Measurements from ENCODE around the gene SLC4A5.
A peak's percentile ranks its signal among the peaks of the same experiment; 100 is the strongest.

The SLC4A5 gene

DNA sequence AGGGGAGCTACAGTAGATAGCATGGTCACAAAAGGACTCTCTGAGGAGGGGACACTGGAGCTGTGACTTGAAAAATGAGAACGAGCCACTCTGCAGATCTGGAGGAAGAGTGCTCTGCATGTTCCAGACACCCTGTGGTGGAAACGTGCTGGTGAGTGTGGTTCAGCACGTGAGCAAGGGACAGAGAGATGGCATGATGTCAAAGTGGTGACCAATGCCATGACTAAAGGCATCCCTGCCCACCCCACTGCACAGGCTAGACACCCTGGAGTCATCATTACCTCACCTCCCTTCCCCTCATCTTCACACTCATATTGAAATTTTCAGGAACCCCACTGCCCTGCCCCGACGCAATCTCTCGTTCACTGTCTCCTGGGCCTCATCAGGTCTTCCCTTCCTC, 56.5 kb downstream of the SLC4A5 start:
- in situ Hi-C loops (cut with MboI; ENCODE audit: low pct_unique_long_range_greater_than_20kb, low sequenced_read_pairs), result no loop called here
- DNase-seq, result no peak

DNA sequence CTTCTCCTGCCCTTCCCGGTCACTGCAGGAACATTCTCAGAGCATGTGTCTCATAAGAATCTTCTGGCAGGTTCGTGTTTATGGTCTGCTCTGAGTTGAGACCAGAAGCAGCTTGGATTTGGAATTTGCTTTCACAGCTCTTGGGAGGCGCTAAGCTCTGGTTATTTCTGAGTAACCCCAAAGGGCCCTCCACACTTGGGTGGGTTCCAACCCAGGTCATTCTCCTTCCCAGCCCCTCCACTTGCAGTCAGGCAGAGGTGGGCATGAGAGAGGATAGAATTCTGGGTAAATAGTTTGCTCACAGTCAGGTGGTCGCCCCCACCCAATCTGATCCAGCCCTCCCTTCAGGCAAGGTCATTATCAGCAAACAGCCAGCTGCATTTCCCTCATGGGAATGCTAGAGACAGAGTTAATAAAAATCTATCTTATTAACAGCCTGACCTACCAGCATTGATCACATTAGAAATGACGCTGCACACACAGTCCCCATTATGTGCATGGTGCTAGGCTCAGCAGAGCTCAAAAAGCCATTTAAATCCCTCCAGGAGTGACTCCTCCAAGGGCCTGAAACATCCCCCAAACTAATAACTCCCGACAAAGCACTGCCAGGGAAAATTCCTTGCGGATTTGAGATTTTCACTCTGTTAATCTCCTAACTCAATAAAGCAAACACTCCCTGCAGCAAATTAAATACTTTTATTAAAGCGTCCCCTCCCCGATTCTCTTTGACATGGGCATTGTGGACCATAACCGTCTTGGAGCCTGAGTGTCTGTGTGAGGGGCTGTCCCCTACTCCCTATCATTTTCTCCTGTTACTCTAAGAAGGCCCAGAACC, 61.9 kb downstream of the SLC4A5 start:
- DNase-seq, result no peak
- in situ Hi-C loops (cut with MboI; ENCODE audit: low pct_unique_long_range_greater_than_20kb, low sequenced_read_pairs), result no loop called here

DNA sequence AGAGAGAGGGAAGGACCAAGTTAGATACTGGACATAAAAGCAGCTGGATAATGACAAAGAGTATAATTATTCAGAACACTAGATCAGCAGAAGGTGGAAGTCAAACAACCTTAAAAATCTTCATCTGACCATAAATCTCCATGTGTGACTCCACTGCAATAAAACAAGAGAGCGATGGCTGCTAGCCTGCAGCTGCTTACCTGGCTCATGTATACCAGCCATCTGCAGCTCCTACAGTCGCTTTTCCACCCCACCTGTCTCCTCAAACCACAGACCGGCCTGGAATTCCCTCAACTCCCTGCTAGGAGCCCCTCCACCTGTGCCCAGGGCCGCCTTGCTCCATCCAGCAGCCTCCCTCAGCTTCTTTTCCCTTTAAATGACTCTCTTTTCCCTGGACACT, 64.5 kb downstream of the SLC4A5 start:
- DNase-seq, result no peak
- in situ Hi-C loops (cut with MboI; ENCODE audit: low pct_unique_long_range_greater_than_20kb, low sequenced_read_pairs), result no loop called here

DNA sequence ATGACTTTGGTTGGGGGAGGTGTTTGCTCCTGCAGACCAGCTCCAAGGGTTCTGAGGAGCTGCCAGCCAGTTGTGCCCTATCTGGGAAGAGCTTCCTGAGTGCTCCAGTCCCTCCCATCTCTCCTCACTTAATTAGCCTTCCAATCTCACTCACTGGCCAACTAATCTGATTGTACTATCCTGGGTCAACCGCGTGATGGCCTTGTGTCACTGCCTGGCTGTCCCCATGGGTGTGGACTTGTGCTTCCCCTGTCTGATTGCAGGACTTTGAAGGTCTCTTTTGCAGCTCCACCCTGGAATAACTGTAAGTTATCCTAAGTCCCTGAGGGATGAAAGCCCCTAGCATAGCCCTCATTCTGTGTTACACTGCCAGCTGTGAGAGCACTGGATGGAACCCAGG, 65.0 kb downstream of the SLC4A5 start:
- no peak for DNase-seq
- in situ Hi-C loops (cut with MboI; ENCODE audit: low pct_unique_long_range_greater_than_20kb, low sequenced_read_pairs), result no loop called here

DNA sequence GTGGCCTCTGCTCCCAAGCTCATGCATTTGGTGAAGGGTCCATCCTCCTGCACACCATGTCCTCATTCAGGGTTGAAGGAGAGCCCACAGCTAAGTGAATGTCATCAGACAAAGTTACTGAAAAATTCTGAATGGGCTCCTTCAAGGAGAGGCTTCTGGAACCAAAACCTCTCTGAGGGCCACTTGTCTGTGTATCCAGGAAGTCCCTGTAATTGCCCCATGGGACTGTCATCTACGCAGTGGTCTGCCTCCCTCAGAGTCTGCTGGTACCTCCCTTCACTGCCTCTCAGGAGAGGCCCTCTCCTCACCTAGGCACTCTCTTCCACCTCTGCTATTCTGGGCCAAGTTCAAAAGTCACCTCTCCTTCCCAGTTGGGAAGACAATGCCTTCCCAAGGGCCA, 68.0 kb downstream of the SLC4A5 start:
- in situ Hi-C loops (cut with MboI; ENCODE audit: low pct_unique_long_range_greater_than_20kb, low sequenced_read_pairs), result no loop called here
- DNase-seq, result no peak

DNA sequence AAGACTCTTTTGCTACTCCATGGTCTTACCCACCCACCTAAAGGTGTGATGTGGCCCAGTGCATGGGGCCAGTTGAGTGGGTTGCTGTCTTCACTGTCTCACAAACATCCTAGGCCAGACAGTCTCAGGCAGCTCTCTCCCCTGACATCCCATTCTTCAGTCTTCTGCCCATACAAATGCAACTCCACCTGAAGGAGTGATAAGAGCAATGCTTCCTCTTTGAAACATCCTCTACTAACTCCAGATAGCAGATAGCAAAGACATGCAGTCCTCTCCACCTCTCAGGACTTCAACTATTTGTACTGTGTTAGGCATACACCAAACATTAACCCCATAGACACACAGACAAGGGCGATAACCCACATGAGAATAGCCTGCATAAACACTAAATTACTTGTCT, 73.5 kb downstream of the SLC4A5 start:
- no peak for DNase-seq
- in situ Hi-C loops (cut with MboI; ENCODE audit: low pct_unique_long_range_greater_than_20kb, low sequenced_read_pairs), result no loop called here

DNA sequence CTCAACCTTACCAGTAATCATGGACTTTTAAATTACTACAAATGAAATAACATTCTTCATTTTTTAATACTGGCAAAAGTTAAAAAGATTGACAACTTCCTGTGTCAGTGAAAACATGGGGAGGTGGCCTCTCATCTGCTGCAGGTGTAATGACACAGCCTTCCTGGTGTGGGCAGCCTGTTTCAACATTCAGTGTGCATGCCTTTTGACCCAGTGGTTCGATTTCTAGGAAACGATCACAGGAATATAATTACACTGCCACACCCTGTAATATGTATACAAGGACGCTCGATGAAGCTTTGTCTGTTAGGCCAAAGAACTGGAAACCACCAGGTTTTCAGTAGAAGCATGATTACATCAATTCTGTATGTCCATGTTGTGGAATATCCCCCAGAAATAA, 76.1 kb downstream of the SLC4A5 start:
- peak; percentile 32 for DNase-seq
- in situ Hi-C loops (cut with MboI; ENCODE audit: low pct_unique_long_range_greater_than_20kb, low sequenced_read_pairs), result no loop called here

DNA sequence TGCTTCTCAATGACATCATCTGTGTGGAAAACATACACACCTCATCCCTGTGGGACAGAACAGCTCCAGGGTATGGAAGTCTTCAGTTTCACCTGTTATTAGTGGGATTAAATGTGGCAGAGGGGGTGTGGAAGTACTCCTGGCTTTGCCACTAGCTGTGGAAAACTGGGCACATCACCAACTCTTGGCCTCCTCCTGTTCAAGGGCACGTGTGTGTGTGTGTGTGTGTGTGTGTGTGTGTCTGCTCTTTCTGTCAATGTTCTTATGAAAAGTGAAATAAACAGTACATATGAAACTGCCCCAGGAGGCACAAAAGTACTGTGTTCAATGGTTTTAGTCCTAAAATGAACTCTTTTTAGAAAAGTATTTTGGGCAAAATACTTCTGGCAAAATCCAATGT, 78.9 kb downstream of the SLC4A5 start:
- in situ Hi-C loops (cut with MboI; ENCODE audit: low pct_unique_long_range_greater_than_20kb, low sequenced_read_pairs), result no loop called here
- no peak for DNase-seq

DNA sequence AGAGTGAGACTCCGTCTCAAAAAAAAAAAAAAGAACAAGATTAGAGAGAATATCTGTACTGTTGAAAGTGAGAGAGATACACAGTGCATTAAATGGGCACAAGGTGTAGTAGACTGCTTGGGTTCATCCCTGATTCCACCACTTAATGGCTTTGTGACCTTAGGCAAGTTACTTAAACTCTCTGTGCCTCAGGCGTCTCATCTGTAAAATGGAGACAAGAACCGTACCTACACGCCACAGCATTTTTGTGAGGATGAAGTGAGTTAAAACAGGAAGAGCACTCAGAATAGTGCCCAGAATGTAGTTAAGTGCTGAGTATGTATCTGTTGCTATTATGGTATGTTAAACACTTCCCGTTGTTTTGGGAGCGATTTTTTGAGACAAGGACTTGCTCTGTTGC, 80.5 kb downstream of the SLC4A5 start:
- in situ Hi-C loops (cut with MboI; ENCODE audit: low pct_unique_long_range_greater_than_20kb, low sequenced_read_pairs), result no loop called here
- DNase-seq, result no peak

DNA sequence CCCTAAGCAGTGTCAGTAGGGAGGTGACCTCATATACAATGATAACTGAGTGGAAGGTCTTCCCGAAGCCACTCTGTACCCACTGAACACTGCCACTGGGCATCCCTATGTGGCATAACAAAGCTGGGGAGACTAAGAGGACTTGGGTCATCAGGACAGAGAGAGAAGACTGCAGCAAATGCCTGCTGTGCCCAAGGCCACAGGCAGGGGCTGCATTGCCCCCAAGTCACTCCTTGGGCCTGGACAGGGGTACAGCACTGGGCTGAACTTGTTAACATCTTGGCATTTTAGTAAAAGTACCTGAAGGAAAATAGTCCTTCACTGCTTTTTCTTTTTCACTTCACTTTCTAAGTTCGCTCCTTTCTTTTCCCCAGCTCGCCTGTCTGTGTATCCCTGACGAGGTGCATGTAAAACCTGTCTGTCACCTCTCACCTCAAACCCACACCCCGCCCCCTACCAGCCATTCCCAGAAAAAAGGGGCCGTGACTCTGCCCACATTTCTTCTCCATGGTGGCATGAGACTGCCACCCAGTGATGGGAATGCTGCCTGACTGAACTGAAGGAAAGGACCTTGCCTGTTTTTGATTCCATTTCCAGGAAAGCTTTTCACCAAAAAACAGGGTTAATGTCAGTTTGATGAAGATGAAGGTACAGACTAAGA, 81.9 kb downstream of the SLC4A5 start:
- peak; percentile 21 for DNase-seq

DNA sequence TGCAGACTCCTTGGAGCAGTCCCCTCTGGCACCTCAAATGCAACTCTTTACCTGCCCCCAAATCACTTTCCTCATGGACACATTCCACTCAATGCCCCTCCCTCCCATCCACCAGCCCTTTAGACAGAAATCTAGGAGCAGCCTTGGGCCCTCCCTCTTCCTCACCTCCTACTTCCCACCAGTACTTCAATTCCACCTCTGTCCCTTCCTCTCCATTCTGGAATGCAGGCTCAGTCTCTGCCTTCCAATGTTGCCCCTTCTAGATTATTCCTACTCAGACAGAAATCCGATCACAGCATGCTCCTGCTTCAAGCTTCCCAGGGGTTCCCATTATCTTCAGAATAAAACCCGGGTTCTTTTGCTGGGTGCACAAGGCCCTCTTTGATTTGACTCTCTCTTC, 82.7 kb downstream of the SLC4A5 start:
- no peak for DNase-seq
- in situ Hi-C loops (cut with MboI; ENCODE audit: low pct_unique_long_range_greater_than_20kb, low sequenced_read_pairs), result no loop called here

More for the DNA sequence above, 81.9 kb downstream of the SLC4A5 start:
- in situ Hi-C loops (cut with MboI; ENCODE audit: low pct_unique_long_range_greater_than_20kb, low sequenced_read_pairs), result no loop called here

DNA sequence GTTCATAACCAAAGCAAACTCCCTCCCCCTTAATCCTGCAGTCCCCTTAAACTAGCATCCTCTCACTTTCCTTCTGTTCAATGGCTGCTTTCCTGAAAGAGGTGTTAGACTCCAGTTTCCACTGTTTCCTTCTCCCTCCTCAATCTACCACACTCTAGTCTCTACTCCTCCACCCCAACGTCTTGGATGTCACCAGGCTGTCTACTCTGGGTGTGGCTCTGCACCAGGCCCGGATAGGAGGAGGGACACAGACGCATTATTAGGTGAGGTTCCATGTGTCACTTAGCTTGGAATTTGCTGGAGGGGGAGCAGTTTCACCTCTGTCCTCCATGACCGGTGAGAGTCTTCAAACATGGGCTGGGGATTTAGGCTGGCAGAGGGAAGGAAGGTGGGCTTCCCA, 83.5 kb downstream of the SLC4A5 start:
- no peak for DNase-seq
- in situ Hi-C loops (cut with MboI; ENCODE audit: low pct_unique_long_range_greater_than_20kb, low sequenced_read_pairs), result no loop called here

DNA sequence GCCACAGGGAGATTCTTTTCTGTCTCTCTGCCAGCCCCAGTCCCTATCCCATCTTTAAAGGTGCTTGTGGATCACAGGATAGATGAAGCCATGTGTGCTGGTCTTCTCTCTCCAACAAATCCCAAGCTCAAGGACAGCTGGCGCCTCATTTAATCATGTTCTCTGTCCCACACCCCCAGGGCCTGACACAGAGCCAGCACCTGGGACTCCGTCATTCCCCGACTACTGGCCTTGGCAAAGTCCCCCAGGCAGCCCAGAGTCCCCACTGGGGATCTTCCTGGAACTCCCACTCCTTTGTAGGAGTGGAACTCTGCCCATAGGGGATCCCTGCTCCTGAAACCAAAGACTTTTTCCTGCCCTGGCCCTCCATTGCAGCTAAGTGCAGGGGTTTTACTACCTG, 84.0 kb downstream of the SLC4A5 start:
- in situ Hi-C loops (cut with MboI; ENCODE audit: low pct_unique_long_range_greater_than_20kb, low sequenced_read_pairs), result no loop called here
- DNase-seq, result no peak

DNA sequence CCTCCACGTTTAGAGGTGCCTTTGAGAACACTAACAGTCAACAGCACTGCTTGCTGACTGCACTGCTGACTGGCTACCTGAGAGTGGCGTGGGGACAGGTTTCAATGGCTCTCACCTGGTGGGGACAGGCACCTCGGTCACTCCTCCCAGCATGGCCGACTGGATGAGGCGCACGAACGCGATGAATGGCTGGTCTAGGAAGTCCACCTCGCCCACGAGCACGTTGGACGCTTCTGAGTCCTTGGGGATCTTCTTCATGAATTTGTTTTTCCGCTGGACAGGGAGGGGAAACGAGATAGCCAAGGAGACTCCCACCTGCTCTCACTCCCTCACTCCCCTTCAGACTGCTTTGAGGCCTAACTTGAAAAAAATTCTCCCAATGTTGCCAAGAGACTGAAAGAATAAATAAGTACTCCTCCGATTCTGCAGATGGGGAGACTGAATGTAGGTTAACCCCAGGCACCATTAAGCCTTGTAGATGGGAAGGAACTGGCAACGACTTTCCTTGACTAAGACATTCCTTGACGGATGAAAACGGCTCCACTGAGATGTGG, 87.5 kb downstream of the SLC4A5 start:
- no peak for DNase-seq
- in situ Hi-C loops (cut with MboI; ENCODE audit: low pct_unique_long_range_greater_than_20kb, low sequenced_read_pairs), result no loop called here

DNA sequence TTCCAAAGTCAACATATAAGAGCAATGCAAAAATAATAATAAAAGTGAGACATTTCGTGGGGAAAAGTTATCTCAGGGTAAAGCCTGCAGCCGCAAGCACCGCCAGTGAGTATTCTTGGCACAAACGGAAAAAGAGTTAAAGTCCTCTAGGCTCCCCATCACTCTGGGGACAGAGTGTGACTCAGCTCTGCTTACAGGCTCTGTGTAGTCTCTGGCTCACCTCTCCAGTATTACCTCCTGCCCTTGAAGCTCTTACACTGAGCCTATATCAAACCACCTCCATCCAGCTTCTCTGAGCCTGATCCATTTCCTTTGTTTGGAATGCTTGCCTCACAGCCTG, 89.3 kb downstream of the SLC4A5 start:
- in situ Hi-C loops (cut with MboI; ENCODE audit: low pct_unique_long_range_greater_than_20kb, low sequenced_read_pairs), result no loop called here
- DNase-seq, result no peak

DNA sequence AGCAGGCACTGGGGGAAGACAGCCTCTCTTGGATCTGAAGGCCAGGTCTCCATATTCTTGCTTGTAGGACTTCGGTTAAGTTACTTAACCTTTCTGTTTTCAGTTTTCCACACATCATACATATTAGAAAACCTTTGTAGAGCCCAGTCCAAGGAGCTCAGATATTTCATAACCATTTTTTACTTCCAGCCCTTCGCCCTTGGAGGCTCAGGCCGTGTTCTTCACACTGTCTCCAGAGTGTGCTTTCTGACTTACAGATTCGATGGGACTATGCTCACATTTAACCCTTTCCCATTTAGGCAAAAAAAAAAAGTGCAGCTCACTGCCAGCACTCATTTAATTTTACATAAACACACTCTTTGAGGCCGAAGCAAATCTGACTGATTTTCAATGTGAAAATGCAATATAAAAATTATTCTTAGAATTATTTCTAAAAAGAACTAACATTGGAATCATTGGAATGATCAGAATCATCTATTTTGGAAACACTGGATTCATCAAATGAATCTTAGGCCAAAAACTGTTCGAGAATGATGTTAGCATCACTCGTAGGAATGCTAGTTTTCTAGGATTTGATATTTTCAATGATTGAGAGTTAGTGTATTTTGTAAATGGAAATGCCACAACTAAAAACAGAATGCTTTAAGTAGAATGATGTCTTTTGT, 89.8 kb downstream of the SLC4A5 start:
- in situ Hi-C loops (cut with MboI; ENCODE audit: low pct_unique_long_range_greater_than_20kb, low sequenced_read_pairs), result no loop called here
- no peak for DNase-seq

DNA sequence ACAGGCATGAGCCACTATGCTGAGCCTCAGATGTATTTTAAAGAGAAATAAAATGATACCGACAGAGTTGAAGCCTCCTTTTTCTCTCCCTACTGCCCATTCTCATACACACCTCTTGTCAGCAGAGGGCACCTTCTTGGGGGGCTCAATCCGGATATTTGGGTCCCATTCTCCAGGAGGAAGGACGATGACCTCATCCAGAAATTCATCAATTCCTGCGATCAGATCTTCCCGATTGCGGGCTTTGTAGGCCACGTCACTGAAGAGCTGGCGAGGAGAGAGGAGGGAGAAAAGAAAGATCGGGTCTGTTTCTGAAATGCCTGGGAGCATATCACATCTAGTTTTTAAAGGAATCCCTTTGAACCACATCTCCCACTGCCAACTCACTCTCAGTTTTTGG, 90.4 kb downstream of the SLC4A5 start:
- in situ Hi-C loops (cut with MboI; ENCODE audit: low pct_unique_long_range_greater_than_20kb, low sequenced_read_pairs), result no loop called here
- no peak for DNase-seq

DNA sequence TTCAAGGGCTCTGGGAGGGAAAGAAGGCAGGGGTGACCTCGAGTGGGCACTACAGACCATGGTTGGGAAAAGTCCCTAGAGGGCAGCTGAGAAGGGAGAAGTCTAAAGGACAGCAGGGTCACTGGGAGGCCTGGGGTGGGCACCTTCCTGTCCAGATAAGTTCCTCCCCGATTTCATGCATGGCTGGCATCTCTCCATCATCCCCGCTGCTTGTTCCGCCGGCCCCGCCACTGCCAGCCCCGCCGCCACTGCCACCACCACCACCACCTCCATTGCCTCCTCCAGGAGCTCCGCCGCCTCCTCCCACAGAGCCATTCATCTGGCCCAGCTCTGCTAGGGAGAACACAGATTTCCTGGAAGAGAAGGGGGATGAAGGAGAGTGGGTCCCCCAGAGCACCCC, 91.2 kb downstream of the SLC4A5 start:
- DNase-seq, result no peak
- in situ Hi-C loops (cut with MboI; ENCODE audit: low pct_unique_long_range_greater_than_20kb, low sequenced_read_pairs), result no loop called here

DNA sequence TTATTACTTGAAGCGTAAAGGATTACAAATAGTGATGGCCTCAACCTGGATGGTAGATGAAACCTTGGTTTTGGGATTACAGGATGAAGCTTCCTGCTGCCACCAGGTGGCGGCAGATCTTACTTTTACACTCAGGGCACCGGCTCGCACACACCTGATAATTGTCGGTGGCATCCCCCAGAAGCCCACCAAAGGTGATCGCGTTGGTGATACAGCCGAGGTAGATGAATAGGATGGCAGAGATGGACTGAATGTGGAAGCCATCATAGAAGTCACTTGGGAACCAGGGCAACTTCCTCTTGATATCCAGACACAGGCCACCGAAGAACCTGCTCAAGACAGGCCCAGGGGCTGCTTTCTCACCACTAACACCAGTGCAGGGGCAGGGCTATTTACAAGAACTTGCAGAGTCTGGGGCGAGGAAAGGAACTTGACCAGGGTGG, 93.0 kb downstream of the SLC4A5 start:
- DNase-seq, result peak; percentile 51
- in situ Hi-C loops (cut with MboI; ENCODE audit: low pct_unique_long_range_greater_than_20kb, low sequenced_read_pairs), result no loop called here

DNA sequence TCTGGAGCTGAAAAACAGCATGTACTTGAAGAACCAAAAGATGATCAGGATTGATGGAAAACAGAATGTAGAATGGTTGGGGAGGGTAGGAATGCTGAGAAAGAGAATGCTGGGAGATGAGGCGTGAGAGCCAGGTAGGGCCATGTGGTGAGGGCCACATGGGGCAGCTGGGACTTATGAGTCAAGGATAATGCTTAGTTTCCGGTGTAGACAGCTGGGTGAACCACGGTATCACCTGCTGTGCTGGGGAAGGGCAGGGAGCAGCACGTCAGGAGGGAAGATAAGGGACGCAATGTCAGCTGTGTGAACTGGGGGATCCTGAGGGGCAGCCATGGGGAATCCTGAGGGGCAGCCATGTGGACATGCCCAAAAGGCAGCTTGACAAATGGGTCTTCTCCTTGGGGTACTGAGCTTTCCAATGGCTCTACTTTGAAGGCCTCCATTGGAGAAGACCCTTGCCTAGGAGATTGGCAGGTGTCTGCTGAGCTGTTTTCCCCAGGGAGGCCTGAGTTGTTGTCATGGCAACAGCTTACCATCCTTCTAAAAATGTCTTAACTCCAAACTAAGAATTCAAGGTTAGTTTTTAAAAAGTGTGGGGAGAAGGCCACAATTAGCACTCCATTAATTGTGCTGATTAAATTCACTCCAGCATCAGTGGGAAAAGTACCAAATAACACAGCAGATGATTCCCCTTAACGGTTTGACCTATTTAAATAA, 93.7 kb downstream of the SLC4A5 start:
- in situ Hi-C loops (cut with MboI; ENCODE audit: low pct_unique_long_range_greater_than_20kb, low sequenced_read_pairs), result no loop called here

More for the DNA sequence above, 93.7 kb downstream of the SLC4A5 start:
- DNase-seq, result no peak

Data from KBM-7 (cell line).